ENCODE results near the gene LUZP2.

DNA sequence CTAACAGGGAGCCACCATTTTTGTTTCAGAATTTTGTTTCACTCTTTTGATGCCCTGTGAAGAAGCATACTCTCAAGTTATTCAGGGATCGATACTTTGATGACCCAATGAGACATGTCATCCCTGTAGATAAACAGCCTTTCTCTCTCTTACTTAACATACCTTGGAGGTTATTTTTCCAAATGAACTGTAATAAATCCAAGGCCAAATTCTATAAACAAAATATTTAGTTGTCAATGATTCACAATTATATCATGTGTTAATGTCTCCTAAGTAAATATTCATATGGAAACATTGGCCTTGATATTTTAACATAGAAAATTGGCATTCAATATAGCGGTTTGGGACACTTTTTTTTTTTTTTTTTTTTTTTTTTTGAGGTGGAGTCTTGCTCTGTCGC is 97.5 kb downstream of the LUZP2 start:
- TF ChIP-seq GLIS3 (CRISPR knock-in tag; IDR thresholded peaks at IDR 0.05) (no peak), ZFP30 (CRISPR knock-in tag; IDR thresholded peaks at IDR 0.05) (no peak), CSRNP3 (CRISPR knock-in tag; IDR thresholded peaks at IDR 0.05) (no peak), ZNF8 (CRISPR knock-in tag; IDR thresholded peaks at IDR 0.05) (no peak), ARNTL (CRISPR knock-in tag; IDR thresholded peaks at IDR 0.05; ENCODE audit: borderline replicate concordance, low read depth) (no peak), CSDC2 (CRISPR knock-in tag; IDR thresholded peaks at IDR 0.05) (no peak), RARB (CRISPR knock-in tag; IDR thresholded peaks at IDR 0.05) (no peak), POU6F1 (CRISPR knock-in tag; IDR thresholded peaks at IDR 0.05; ENCODE audit: borderline replicate concordance, low read depth) (no peak), ISL1 (CRISPR knock-in tag; IDR thresholded peaks at IDR 0.05) (no peak), TCF4 (CRISPR knock-in tag; IDR thresholded peaks at IDR 0.05; ENCODE audit: borderline replicate concordance) (no peak)
- TF ChIP-seq, protein P1, sequence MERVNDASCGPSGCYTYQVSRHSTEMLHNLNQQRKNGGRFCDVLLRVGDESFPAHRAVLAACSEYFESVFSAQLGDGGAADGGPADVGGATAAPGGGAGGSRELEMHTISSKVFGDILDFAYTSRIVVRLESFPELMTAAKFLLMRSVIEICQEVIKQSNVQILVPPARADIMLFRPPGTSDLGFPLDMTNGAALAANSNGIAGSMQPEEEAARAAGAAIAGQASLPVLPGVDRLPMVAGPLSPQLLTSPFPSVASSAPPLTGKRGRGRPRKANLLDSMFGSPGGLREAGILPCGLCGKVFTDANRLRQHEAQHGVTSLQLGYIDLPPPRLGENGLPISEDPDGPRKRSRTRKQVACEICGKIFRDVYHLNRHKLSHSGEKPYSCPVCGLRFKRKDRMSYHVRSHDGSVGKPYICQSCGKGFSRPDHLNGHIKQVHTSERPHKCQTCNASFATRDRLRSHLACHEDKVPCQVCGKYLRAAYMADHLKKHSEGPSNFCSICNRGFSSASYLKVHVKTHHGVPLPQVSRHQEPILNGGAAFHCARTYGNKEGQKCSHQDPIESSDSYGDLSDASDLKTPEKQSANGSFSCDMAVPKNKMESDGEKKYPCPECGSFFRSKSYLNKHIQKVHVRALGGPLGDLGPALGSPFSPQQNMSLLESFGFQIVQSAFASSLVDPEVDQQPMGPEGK (CRISPR knock-in tag; IDR thresholded peaks at IDR 0.05; ENCODE audit: borderline replicate concordance) = no peak
- TF ChIP-seq, protein P2, sequence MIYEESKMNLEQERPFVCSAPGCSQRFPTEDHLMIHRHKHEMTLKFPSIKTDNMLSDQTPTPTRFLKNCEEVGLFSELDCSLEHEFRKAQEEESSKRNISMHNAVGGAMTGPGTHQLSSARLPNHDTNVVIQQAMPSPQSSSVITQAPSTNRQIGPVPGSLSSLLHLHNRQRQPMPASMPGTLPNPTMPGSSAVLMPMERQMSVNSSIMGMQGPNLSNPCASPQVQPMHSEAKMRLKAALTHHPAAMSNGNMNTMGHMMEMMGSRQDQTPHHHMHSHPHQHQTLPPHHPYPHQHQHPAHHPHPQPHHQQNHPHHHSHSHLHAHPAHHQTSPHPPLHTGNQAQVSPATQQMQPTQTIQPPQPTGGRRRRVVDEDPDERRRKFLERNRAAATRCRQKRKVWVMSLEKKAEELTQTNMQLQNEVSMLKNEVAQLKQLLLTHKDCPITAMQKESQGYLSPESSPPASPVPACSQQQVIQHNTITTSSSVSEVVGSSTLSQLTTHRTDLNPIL (CRISPR knock-in tag; IDR thresholded peaks at IDR 0.05; ENCODE audit: low read depth) = no peak
